Neural crest cell (in vitro differentiated cells): ENCODE data around the gene CNR2. TPM values are rescaled to one million over a fixed set of nuclear protein-coding genes. Genes with fewer than 3 reads are reported as not detected.
"Not testable (repeated sequence)": the region's sequence is repeated elsewhere in the genome, so short reads cannot be mapped to it uniquely, and the experiment has no call there.

ENCODE experiments used
- DNase-seq: peaks from one replicate; pipeline ENCODE4 v3.0.0; 2021; ENCODE audit warnings: low read depth, mixed read lengths, low spot score
- H3K27ac Mint-ChIP-seq: one replicate; pipeline ENCODE4 v1.8.0; 2021; ENCODE audit warnings: mild to moderate bottlenecking, mixed read lengths; ENCODE audit not compliant: unreplicated experiment
- H3K27me3 Mint-ChIP-seq: 2 replicates; pipeline ENCODE4 v1.8.0; 2021; ENCODE audit warnings: low read depth, mild to moderate bottlenecking, mixed read lengths
- H3K36me3 Mint-ChIP-seq: 2 replicates; pipeline ENCODE4 v1.8.0; 2021; ENCODE audit warnings: low read depth, mild to moderate bottlenecking, mixed read lengths
- H3K4me1 Mint-ChIP-seq: 2 replicates; pipeline ENCODE4 v1.8.0; 2021; ENCODE audit warnings: mixed read lengths
- H3K4me3 Mint-ChIP-seq: one replicate; pipeline ENCODE4 v1.8.0; 2021; ENCODE audit warnings: mild to moderate bottlenecking, mixed read lengths
- H3K9me3 Mint-ChIP-seq: 2 replicates; pipeline ENCODE4 v1.8.0; 2021; ENCODE audit warnings: mixed read lengths
- total RNA-seq: library from RNA; stranded (reverse); gene quantifications from 2 replicates; pipeline ENCODE4 v1.2.1, GENCODE V29; 2021
- TF ChIP-seq, protein P1 (sequence below): fragments of 200-600 bp; sonication (generic); conservative IDR thresholded peaks from 2 replicates; pipeline ENCODE4 v1.5.0; 2021; ENCODE audit warnings: antibody characterized with exemption, mild to moderate bottlenecking

CNR2 gene
- total RNA-seq, 1 donor from 2014 or later, result not detected

GRCh38 chr1:23864801-23865542 lies 48.2 kb downstream of the CNR2 start:
- Mint-ChIP-seq H3K4me1 (peaks cover 13% of the 10 kb centered on the region), H3K36me3 (no peaks in the 10 kb centered on the region), H3K27me3 (peaks cover 36% of the 10 kb centered on the region), H3K4me3 (peak overlapping the region; percentile 3), H3K9me3 (no peaks in the 10 kb centered on the region), H3K27ac (no peak overlapping the region)
- DNase-seq, result no peak
- TF ChIP-seq, protein P1, sequence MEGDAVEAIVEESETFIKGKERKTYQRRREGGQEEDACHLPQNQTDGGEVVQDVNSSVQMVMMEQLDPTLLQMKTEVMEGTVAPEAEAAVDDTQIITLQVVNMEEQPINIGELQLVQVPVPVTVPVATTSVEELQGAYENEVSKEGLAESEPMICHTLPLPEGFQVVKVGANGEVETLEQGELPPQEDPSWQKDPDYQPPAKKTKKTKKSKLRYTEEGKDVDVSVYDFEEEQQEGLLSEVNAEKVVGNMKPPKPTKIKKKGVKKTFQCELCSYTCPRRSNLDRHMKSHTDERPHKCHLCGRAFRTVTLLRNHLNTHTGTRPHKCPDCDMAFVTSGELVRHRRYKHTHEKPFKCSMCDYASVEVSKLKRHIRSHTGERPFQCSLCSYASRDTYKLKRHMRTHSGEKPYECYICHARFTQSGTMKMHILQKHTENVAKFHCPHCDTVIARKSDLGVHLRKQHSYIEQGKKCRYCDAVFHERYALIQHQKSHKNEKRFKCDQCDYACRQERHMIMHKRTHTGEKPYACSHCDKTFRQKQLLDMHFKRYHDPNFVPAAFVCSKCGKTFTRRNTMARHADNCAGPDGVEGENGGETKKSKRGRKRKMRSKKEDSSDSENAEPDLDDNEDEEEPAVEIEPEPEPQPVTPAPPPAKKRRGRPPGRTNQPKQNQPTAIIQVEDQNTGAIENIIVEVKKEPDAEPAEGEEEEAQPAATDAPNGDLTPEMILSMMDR, result no peak

GRCh38 chr1:23862640-23863039 lies 50.5 kb downstream of the CNR2 start:
- no peaks in the 10 kb centered on the region for H3K9me3 Mint-ChIP-seq
- peaks cover 6% of the 10 kb centered on the region for H3K4me1 Mint-ChIP-seq
- no peaks in the 10 kb centered on the region for H3K36me3 Mint-ChIP-seq
- no peak overlapping the region for H3K27ac Mint-ChIP-seq
- H3K27me3 Mint-ChIP-seq, result peaks cover 21% of the 10 kb centered on the region
- TF ChIP-seq, protein P1, result no peak
- H3K4me3 Mint-ChIP-seq, result no peak overlapping the region
- DNase-seq, result no peak

DNA sequence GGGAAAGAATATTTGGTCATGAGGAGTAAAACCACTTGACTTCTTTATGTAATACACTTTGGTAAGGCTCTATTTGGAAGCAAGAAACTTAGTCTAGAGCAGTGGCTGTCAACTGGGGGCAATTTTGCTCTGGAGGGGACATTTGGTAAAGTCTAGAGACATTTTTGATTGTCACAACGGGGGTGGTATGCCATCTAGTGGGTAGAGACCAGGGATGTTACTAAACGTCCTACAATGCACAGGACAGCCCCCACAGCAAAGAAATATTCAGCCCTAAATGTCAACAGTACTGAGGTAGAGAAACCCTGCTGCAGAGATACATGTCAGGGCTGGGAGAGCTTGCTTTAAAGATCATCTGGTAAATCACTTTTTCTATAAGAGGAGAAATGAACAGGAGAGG lies 58.6 kb downstream of the CNR2 start:
- no peaks in the 10 kb centered on the region for H3K27me3 Mint-ChIP-seq
- no peak overlapping the region for H3K4me3 Mint-ChIP-seq
- no peak overlapping the region for H3K27ac Mint-ChIP-seq
- TF ChIP-seq, protein P1, result no peak
- H3K36me3 Mint-ChIP-seq, result peaks cover 12% of the 10 kb centered on the region
- no peaks in the 10 kb centered on the region for H3K9me3 Mint-ChIP-seq
- no peaks in the 10 kb centered on the region for H3K4me1 Mint-ChIP-seq
- DNase-seq, result no peak

GRCh38 chr1:23853124-23853523 lies 60.0 kb downstream of the CNR2 start:
- not testable (repeated sequence) for DNase-seq, H3K4me3 Mint-ChIP-seq, H3K27me3 Mint-ChIP-seq, H3K9me3 Mint-ChIP-seq, H3K4me1 Mint-ChIP-seq, H3K27ac Mint-ChIP-seq
- H3K36me3 Mint-ChIP-seq, result peaks cover 17% of the 10 kb centered on the region

GRCh38 chr1:23851406-23851805 lies 61.8 kb downstream of the CNR2 start:
- DNase-seq, H3K4me3 Mint-ChIP-seq, H3K27ac Mint-ChIP-seq, H3K27me3 Mint-ChIP-seq, H3K9me3 Mint-ChIP-seq, H3K4me1 Mint-ChIP-seq: not testable (repeated sequence)
- H3K36me3 Mint-ChIP-seq, result peaks cover 23% of the 10 kb centered on the region

- Mint-ChIP-seq H3K27ac (no peak overlapping the region), H3K4me1 (no peaks in the 10 kb centered on the region), H3K36me3 (peaks cover 21% of the 10 kb centered on the region), H3K9me3 (peaks cover 4% of the 10 kb centered on the region), H3K27me3 (no peaks in the 10 kb centered on the region), H3K4me3 (no peak overlapping the region)
- DNase-seq, result no peak
- TF ChIP-seq, protein P1, result no peak
These were observed 64.2 kb downstream of the CNR2 start for GRCh38 chr1:23848673-23849616.

GRCh38 chr1:23847482-23848095 lies 65.6 kb downstream of the CNR2 start:
- H3K27ac Mint-ChIP-seq, H3K4me3 Mint-ChIP-seq, H3K4me1 Mint-ChIP-seq, H3K9me3 Mint-ChIP-seq, H3K27me3 Mint-ChIP-seq, DNase-seq: not testable (repeated sequence)
- H3K36me3 Mint-ChIP-seq, result peaks cover 19% of the 10 kb centered on the region
